ENCODE results near the gene USP17L17.
"Not testable (repeated sequence)": the region's sequence is repeated elsewhere in the genome, so short reads cannot be mapped to it uniquely, and the experiment has no call there.

The USP17L17 gene, protein sequence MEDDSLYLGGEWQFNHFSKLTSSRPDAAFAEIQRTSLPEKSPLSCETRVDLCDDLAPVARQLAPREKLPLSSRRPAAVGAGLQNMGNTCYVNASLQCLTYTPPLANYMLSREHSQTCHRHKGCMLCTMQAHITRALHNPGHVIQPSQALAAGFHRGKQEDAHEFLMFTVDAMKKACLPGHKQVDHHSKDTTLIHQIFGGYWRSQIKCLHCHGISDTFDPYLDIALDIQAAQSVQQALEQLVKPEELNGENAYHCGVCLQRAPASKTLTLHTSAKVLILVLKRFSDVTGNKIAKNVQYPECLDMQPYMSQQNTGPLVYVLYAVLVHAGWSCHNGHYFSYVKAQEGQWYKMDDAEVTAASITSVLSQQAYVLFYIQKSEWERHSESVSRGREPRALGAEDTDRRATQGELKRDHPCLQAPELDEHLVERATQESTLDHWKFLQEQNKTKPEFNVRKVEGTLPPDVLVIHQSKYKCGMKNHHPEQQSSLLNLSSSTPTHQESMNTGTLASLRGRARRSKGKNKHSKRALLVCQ

DNA sequence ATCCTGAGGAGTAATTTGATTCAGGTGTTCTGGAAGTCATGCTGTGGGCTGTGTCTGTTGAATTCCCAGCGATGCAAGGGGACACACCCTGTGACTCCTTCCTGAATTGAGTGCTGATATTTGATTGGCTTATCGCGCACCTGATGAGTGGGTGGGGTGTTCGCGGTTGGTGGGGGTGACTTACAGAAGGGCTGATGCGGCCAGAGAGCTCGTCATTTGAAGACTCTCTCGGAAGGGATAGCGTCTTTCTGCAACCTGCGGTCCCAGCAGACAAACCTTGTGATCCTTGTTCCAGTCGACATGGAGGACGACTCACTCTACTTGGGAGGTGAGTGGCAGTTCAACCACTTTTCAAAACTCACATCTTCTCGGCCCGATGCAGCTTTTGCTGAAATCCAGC lies at the start of gene USP17L17:
Gene USP17L17 (plus strand): TSS at position 301 of the 400 bp plus-strand sequence. CDS start 0 bp downstream, at position 301.
- not testable (repeated sequence) for DNase-seq

DNA sequence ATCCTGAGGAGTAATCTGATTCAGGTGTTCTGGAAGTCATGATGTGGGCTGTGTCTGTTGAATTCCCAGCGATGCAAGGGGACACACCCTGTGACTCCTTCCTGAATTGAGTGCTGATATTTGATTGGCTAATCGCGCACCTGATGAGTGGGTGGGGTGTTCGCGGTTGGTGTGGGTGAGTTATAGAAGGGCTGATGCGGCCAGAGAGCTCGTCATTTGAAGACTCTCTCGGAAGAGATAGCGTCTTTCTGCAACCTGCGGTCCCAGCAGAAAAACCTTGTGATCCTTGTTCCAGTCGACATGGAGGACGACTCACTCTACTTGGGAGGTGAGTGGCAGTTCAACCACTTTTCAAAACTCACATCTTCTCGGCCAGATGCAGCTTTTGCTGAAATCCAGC lies 33.3 kb upstream of the USP17L17 start, which contains the start of gene USP17L10:
Gene USP17L10 (plus strand): TSS at position 301 of the 400 bp plus-strand sequence. CDS start 0 bp downstream, at position 301.
- not testable (repeated sequence) for DNase-seq

- DNase-seq: not testable (repeated sequence)
Measured at GRCh38 chr4:9214701-9215100, 29.0 kb upstream of the USP17L17 start.

DNA sequence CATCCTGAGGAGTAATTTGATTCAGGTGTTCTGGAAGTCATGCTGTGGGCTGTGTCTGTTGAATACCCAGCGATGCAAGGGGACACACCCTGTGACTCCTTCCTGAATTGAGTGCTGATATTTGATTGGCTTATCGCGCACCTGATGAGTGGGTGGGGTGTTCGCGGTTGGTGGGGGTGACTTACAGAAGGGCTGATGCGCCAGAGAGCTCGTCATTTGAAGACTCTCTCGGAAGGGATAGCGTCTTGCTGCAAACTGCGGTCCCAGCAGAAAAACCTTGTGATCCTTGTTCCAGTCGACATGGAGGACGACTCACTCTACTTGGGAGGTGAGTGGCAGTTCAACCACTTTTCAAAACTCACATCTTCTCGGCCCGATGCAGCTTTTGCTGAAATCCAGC lies 28.6 kb upstream of the USP17L17 start, which contains the start of gene USP17L11:
Gene USP17L11 (plus strand): TSS at position 301 of the 400 bp plus-strand sequence. CDS start 0 bp downstream, at position 301.
- DNase-seq: not testable (repeated sequence)

GRCh38 chr4:9219852-9220251 lies 23.8 kb upstream of the USP17L17 start, which contains the start of gene USP17L12:
USP17L12 (plus strand) TSS chr4:9220152; CDS start chr4:9220152, 0 bp downstream.
- DNase-seq: not testable (repeated sequence)

- not testable (repeated sequence) for DNase-seq
Measured at GRCh38 chr4:9224596-9224995, 19.1 kb upstream of the USP17L17 start, which contains the start of gene USP17L13. USP17L13 (plus strand) TSS chr4:9224896; CDS start chr4:9224896, 0 bp downstream.

GRCh38 chr4:9230249-9230648 lies 13.4 kb upstream of the USP17L17 start:
- DNase-seq: not testable (repeated sequence)

GRCh38 chr4:9234085-9234484 lies 9.6 kb upstream of the USP17L17 start, which contains the start of gene USP17L15:
USP17L15 (plus strand) TSS chr4:9234385; CDS start chr4:9234385, 0 bp downstream.
- not testable (repeated sequence) for DNase-seq

DNA sequence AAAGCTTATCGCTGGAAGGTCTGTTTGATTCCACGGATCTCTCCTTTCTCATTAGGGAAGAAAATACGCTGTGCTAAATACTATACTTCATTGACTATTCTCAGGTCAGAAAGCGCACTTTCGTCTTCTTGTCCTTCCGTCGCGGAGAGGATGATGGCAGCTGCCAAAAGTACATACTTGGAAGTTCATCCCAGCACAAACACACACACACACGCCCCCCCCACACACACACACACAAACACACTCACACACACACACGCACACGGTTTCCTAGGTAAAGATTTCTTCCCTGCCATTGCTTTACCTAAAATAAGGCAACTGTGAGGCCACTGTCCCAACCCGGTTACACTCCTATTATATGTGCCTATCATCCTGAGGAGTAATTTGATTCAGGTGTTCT lies 5.2 kb upstream of the USP17L17 start:
- DNase-seq: peak; percentile 0

GRCh38 chr4:9247953-9248680 lies 4.4 kb downstream of the USP17L17 start, which contains the start of gene USP17L18:
USP17L18 (plus strand) TSS chr4:9248630; CDS start chr4:9248630, 0 bp downstream.
- DNase-seq: not testable (repeated sequence)

GRCh38 chr4:9253078-9253477 lies 9.4 kb downstream of the USP17L17 start, which contains the start of gene USP17L19:
USP17L19 (plus strand) TSS chr4:9253378; CDS start chr4:9253378, 0 bp downstream.
- not testable (repeated sequence) for DNase-seq

DNA sequence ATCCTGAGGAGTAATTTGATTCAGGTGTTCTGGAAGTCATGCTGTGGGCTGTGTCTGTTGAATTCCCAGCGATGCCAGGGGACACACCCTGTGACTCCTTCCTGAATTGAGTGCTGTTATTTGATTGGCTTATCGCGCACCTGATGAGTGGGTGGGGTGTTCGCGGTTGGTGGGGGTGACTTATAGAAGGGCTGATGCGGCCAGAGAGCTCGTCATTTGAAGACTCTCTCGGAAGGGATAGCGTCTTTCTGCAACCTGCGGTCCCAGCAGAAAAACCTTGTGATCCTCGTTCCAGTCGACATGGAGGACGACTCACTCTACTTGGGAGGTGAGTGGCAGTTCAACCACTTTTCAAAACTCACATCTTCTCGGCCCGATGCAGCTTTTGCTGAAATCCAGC lies 14.1 kb downstream of the USP17L17 start, which contains the start of gene USP17L20:
Gene USP17L20 (plus strand): TSS at position 301 of the 400 bp plus-strand sequence. CDS start 0 bp downstream, at position 301.
- DNase-seq: not testable (repeated sequence)

DNA sequence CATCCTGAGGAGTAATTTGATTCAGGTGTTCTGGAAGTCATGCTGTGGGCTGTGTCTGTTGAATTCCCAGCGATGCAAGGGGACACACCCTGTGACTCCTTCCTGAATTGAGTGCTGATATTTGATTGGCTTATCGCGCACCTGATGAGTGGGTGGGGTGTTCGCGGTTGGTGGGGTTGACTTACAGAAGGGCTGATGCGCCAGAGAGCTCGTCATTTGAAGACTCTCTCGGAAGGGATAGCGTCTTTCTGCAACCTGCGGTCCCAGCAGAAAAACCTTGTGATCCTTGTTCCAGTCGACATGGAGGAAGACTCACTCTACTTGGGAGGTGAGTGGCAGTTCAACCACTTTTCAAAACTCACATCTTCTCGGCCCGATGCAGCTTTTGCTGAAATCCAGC lies 18.9 kb downstream of the USP17L17 start, which contains the start of gene USP17L21:
Gene USP17L21 (plus strand): TSS at position 301 of the 400 bp plus-strand sequence. CDS start 0 bp downstream, at position 301.
- DNase-seq: not testable (repeated sequence)

DNA sequence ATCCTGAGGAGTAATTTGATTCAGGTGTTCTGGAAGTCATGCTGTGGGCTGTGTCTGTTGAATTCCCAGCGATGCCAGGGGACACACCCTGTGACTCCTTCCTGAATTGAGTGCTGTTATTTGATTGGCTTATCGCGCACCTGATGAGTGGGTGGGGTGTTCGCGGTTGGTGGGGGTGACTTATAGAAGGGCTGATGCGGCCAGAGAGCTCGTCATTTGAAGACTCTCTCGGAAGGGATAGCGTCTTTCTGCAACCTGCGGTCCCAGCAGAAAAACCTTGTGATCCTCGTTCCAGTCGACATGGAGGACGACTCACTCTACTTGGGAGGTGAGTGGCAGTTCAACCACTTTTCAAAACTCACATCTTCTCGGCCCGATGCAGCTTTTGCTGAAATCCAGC lies 23.6 kb downstream of the USP17L17 start, which contains the start of gene USP17L22:
Gene USP17L22 (plus strand): TSS at position 301 of the 400 bp plus-strand sequence. CDS start 0 bp downstream, at position 301.
- DNase-seq: not testable (repeated sequence)

- peak; percentile 0 for DNase-seq
Measured at GRCh38 chr4:9271719-9272118, 28.0 kb downstream of the USP17L17 start.
